Tibial nerve (tissue), 4 donors: Measurements from ENCODE around the gene MED26.

Experiments
- EP300 ChIP-seq, 2 donors: sonication (generic); formaldehyde crosslinking; IDR thresholded peaks; one replicate each; pipeline ENCODE4 v1.6.1; 2017; ENCODE audit warnings: antibody characterized with exemption in 2 of 2, mild to moderate bottlenecking in 1 of 2
- POLR2A ChIP-seq, 2 donors: fragments of 450-650 bp; IDR thresholded peaks; one replicate each; pipeline ENCODE4 v1.6.1; 2017; ENCODE audit warnings: antibody characterized with exemption in 2 of 2, mild to moderate bottlenecking in 2 of 2, moderate library complexity in 2 of 2
- TF ChIP-seq, protein P1 (sequence below), 5 experiments: fragments of 200-600 bp in 3 of 5; fragments of 450-650 bp in 2 of 5; sonication (generic) in 3 of 5; IDR thresholded peaks; one replicate each; pipeline ENCODE4 v1.5.1; 2016 to 2019; ENCODE audit warnings: antibody characterized with exemption in 5 of 5, mild to moderate bottlenecking in 3 of 5, moderate library complexity in 2 of 5

DNA sequence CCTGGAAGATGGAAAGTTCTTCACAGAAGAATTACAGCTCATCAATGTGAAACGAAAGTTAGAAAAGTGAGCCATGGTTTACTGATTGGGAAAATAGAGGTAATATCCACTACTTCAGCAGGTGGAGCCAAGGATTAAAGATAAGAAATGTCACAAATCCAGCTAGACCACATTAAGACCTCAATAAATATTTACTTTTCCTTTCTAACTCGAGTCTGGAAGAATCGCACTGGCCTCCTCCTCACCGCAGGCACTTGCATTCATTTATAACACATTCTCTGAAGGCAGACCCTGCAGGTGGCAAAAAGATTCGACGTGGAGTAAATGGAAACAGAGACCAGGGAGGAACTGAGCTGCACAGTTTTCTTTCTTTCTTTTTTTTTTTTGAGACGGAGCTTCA lies 63.2 kb downstream of the MED26 start:
- TF ChIP-seq, protein P1, sequence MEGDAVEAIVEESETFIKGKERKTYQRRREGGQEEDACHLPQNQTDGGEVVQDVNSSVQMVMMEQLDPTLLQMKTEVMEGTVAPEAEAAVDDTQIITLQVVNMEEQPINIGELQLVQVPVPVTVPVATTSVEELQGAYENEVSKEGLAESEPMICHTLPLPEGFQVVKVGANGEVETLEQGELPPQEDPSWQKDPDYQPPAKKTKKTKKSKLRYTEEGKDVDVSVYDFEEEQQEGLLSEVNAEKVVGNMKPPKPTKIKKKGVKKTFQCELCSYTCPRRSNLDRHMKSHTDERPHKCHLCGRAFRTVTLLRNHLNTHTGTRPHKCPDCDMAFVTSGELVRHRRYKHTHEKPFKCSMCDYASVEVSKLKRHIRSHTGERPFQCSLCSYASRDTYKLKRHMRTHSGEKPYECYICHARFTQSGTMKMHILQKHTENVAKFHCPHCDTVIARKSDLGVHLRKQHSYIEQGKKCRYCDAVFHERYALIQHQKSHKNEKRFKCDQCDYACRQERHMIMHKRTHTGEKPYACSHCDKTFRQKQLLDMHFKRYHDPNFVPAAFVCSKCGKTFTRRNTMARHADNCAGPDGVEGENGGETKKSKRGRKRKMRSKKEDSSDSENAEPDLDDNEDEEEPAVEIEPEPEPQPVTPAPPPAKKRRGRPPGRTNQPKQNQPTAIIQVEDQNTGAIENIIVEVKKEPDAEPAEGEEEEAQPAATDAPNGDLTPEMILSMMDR (IDR thresholded peaks at IDR 0.05): no peak
- TF ChIP-seq EP300 (IDR thresholded peaks at IDR 0.05): no peak
- no peak for TF ChIP-seq POLR2A (IDR thresholded peaks at IDR 0.05)
